Measurements from ENCODE around the gene CACNA2D3.

The CACNA2D3 gene

DNA sequence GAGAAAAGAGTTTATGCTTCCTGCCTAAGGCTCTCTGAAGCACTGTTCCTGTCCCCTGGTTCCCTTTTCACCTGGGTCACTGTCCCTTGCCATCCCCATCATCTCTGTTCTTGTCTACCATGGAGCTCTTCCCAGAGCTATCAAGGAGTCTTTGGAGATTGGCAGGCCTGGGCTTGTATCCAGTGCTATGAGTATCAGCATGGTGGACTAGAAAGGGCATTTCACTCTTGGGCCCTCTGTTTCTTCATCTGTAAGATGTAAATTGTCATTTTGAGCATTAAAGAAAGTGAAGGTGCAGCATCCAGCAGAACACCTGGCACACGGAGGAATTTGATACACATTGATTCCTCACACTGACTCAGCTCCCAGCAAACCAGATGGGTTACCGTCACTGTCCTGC lies 388.2 kb downstream of the CACNA2D3 start:
- H3K4me3 ChIP-seq (ENCODE audit: low read depth, low read length) = no peak overlapping the region
- TF ChIP-seq, protein P1, sequence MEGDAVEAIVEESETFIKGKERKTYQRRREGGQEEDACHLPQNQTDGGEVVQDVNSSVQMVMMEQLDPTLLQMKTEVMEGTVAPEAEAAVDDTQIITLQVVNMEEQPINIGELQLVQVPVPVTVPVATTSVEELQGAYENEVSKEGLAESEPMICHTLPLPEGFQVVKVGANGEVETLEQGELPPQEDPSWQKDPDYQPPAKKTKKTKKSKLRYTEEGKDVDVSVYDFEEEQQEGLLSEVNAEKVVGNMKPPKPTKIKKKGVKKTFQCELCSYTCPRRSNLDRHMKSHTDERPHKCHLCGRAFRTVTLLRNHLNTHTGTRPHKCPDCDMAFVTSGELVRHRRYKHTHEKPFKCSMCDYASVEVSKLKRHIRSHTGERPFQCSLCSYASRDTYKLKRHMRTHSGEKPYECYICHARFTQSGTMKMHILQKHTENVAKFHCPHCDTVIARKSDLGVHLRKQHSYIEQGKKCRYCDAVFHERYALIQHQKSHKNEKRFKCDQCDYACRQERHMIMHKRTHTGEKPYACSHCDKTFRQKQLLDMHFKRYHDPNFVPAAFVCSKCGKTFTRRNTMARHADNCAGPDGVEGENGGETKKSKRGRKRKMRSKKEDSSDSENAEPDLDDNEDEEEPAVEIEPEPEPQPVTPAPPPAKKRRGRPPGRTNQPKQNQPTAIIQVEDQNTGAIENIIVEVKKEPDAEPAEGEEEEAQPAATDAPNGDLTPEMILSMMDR (IDR thresholded peaks at IDR 0.05; ENCODE audit: low read depth, low read length) = no peak
- no peaks in the 10 kb centered on the region for H3K36me3 ChIP-seq
- no peak for DNase-seq
- no peak overlapping the region for H3K27ac ChIP-seq
- no peaks in the 10 kb centered on the region for H3K27me3 ChIP-seq (ENCODE audit: insufficient read depth, low read depth, severe bottlenecking)
- no peaks in the 10 kb centered on the region for H3K9me3 ChIP-seq (ENCODE audit: severe bottlenecking)

DNA sequence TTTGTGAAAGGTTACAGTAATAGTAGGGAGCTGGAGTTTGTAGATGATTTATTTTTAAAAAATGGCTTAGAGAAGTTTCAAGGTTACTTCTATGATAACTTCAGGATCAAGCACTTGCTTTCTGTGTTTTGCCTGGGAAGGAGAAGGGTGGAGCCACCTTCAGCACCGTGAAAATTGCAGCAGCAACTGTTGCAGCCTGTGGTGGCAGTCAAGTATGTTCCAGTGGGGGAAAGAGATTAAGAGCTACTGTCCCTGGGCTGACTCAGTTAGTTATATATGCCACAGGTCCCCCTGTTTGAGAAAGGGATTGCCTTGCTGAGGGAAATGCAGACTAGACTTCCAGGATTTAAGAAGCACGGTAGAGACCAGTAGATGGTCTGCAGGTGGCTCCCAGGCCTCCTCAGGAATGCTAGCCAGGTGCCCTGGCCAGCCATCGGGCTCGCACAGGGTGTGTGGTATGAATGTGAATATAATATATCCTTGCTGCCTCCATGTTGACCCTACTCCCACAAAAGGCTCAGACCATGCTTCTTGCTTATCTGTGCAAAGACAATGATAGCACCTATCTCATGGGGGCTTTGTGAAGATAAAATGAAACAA lies 389.5 kb downstream of the CACNA2D3 start:
- Histone ChIP-seq H3K9me3 (ENCODE audit: severe bottlenecking) (no peaks in the 10 kb centered on the region), H3K27me3 (ENCODE audit: insufficient read depth, low read depth, severe bottlenecking) (no peaks in the 10 kb centered on the region), H3K4me3 (ENCODE audit: low read depth, low read length) (no peak overlapping the region), H3K36me3 (no peaks in the 10 kb centered on the region), H3K27ac (no peak overlapping the region)
- TF ChIP-seq, protein P1 (IDR thresholded peaks at IDR 0.05; ENCODE audit: low read depth, low read length) = no peak
- DNase-seq = no peak

DNA sequence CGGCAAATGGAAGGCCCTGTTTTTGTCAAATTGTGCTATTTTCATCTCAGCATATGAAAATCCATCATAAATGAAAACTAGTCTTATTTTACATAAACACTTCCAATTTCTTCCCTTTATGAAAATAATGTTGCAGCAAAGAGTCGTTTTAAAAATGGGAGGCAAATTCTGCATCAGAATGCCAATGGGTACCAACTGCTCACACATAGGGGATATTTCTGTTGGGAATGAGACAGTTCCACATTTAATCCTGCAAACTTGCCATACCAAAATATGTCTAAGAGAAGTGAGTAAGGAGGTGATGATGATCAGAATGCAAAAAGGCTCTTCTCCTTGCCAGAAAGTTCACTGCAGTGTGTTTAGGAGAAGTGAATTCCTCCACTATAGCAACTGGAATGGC lies 391.7 kb downstream of the CACNA2D3 start:
- no peak overlapping the region for H3K27ac ChIP-seq
- no peaks in the 10 kb centered on the region for H3K36me3 ChIP-seq
- H3K9me3 ChIP-seq (ENCODE audit: severe bottlenecking) = no peaks in the 10 kb centered on the region
- DNase-seq = no peak
- H3K4me3 ChIP-seq (ENCODE audit: low read depth, low read length) = no peak overlapping the region
- H3K27me3 ChIP-seq (ENCODE audit: insufficient read depth, low read depth, severe bottlenecking) = no peaks in the 10 kb centered on the region
- TF ChIP-seq, protein P1 (IDR thresholded peaks at IDR 0.05; ENCODE audit: low read depth, low read length) = no peak

DNA sequence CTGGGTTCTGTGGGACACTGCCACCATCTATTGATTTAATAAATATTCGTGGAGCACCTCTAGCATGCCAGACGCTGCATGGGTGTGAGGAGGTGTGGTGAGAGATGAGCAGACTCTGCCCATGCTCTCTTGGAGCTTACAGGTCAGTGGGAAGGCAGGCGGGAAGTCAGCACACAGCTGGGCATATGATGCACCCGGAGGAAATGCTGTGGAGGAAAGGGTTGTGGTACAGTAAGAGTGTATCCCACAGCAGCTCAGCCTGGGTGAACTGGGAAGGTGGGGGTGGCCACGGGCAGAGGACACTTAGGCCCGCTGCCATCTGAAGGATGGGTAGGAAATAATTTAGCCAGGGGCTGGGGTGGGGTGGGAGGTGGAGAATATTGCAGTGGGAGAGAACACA lies 392.1 kb downstream of the CACNA2D3 start:
- H3K27me3 ChIP-seq (ENCODE audit: insufficient read depth, low read depth, severe bottlenecking) = no peaks in the 10 kb centered on the region
- DNase-seq = no peak
- TF ChIP-seq, protein P1 (IDR thresholded peaks at IDR 0.05; ENCODE audit: low read depth, low read length) = no peak
- no peaks in the 10 kb centered on the region for H3K36me3 ChIP-seq
- H3K9me3 ChIP-seq (ENCODE audit: severe bottlenecking) = no peaks in the 10 kb centered on the region
- no peak overlapping the region for H3K27ac ChIP-seq
- H3K4me3 ChIP-seq (ENCODE audit: low read depth, low read length) = no peak overlapping the region

DNA sequence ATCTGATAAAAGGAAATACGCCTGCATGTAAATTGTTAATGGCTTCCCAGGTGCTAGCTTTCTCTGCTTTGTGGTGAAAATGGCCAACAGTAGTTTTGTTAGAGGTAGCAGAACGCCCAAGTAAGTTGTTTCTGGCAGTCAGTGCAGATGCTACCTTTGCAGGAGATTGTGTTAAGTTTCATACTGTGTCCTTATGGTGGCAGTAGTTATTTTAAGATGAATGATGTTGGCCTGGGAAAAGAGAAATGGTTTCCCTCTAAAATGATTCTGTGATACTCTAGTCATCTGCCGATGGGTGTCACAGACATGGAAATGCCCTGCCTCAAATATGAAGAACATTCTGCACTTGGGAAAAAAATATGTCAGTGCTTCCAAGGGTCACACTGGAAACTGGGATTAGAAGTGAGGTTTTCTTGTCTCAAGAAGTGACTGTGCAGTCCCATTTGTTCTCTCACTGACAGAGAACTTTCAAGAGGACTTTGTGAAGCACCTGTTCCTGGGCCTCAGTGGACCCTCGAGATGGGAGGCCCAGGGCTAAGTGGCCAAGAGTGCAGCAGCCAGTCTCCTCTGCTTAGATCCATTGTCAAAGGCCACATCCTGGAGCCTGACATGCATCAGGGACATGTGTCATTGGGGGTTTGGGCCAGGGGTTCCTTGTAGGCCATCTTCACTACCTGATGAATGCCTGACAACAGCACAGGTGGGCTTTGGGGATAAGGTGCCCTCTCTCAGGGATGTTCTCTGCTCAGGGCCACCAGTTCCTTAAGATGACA lies 393.3 kb downstream of the CACNA2D3 start:
- TF ChIP-seq, protein P1 (IDR thresholded peaks at IDR 0.05; ENCODE audit: low read depth, low read length) = no peak
- Histone ChIP-seq H3K36me3 (no peaks in the 10 kb centered on the region), H3K27ac (no peak overlapping the region), H3K4me3 (ENCODE audit: low read depth, low read length) (no peak overlapping the region), H3K27me3 (ENCODE audit: insufficient read depth, low read depth, severe bottlenecking) (no peaks in the 10 kb centered on the region), H3K9me3 (ENCODE audit: severe bottlenecking) (no peaks in the 10 kb centered on the region)
- DNase-seq = no peak

Data from WERI-Rb-1 (cell line).